ENCODE measurements around the gene MFSD2B.
A peak's percentile ranks its signal among the peaks of the same experiment; 100 is the strongest.

MFSD2B gene

GRCh38 chr2:24009680-24010476 lies at the start of gene MFSD2B:
Gene MFSD2B (plus strand): TSS chr2:24010085. CDS start chr2:24010097, 12 bp downstream.
- no peak for TF ChIP-seq CTCF (IDR thresholded peaks at IDR 0.05; ENCODE audit: low read depth, low read length)
- no peak for DNase-seq (ENCODE audit: extremely low read depth, low read depth)

GRCh38 chr2:23967846-23968245 lies 42.0 kb upstream of the MFSD2B start:
- no peak for TF ChIP-seq CTCF (IDR thresholded peaks at IDR 0.05; ENCODE audit: low read depth, low read length)
- no peak for DNase-seq (ENCODE audit: extremely low read depth, low read depth)

GRCh38 chr2:23976883-23977282 lies 33.0 kb upstream of the MFSD2B start:
- DNase-seq (ENCODE audit: extremely low read depth, low read depth), result no peak
- TF ChIP-seq CTCF (IDR thresholded peaks at IDR 0.05; ENCODE audit: low read depth, low read length), result no peak

- DNase-seq (ENCODE audit: extremely low read depth, low read depth), result no peak
- TF ChIP-seq CTCF (IDR thresholded peaks at IDR 0.05; ENCODE audit: low read depth, low read length), result peak; percentile 9
These were observed 21.5 kb upstream of the MFSD2B start for GRCh38 chr2:23988371-23988770.

GRCh38 chr2:23992931-23993330 lies 17.0 kb upstream of the MFSD2B start:
- DNase-seq (ENCODE audit: extremely low read depth, low read depth), result no peak

GRCh38 chr2:23993736-23994269 lies 16.1 kb upstream of the MFSD2B start:
- DNase-seq (ENCODE audit: extremely low read depth, low read depth), result no peak

More at GRCh38 chr2:23992931-23993330, 17.0 kb upstream of the MFSD2B start:
- TF ChIP-seq CTCF (IDR thresholded peaks at IDR 0.05; ENCODE audit: low read depth, low read length), result no peak

More at GRCh38 chr2:23993736-23994269, 16.1 kb upstream of the MFSD2B start:
- no peak for TF ChIP-seq CTCF (IDR thresholded peaks at IDR 0.05; ENCODE audit: low read depth, low read length)
